Activated B cell treated with CpG ODN at 0.5 μM for 24 hours (primary cell): ENCODE results near the gene CALU. TPM values are rescaled to one million over a fixed set of nuclear protein-coding genes. Genes with fewer than 3 reads are reported as not detected.

Source experiments
- ATAC-seq: fragments of 200-7000 bp; cut with Tn5 transposase; one replicate; pipeline ENCODE4 v1.10.0; 2021; ENCODE audit warnings: low read depth, mild to moderate bottlenecking, moderate library complexity
- CTCF ChIA-PET: fragments of 350-600 bp; sonication (Branson Sonifier 250); formaldehyde crosslinking; loops from one replicate; lab custom pipeline; 2021; ENCODE audit warnings: antibody characterized with exemption; lab: Charles Lee
- POLR2A ChIA-PET: fragments of 350-600 bp; sonication (Branson Sonifier 250); formaldehyde crosslinking; loops from one replicate; lab custom pipeline; 2021; ENCODE audit warnings: antibody characterized with exemption; lab: Charles Lee
- DNase-seq: peaks from one replicate; pipeline ENCODE4 v3.0.0; 2022
- H3K27ac Mint-ChIP-seq: one replicate; pipeline ENCODE4 v1.8.0; 2020; ENCODE audit warnings: mixed read lengths
- H3K27me3 Mint-ChIP-seq: one replicate; pipeline ENCODE4 v1.8.0; 2021; ENCODE audit warnings: mixed read lengths
- H3K36me3 Mint-ChIP-seq: one replicate; pipeline ENCODE4 v1.8.0; 2021; ENCODE audit warnings: low read depth, mixed read lengths
- H3K4me1 Mint-ChIP-seq: one replicate; pipeline ENCODE4 v1.8.0; 2021; ENCODE audit warnings: mixed read lengths
- H3K4me3 Mint-ChIP-seq: one replicate; pipeline ENCODE4 v1.8.0; 2020; ENCODE audit warnings: mild to moderate bottlenecking, mixed read lengths
- H3K9me3 Mint-ChIP-seq: one replicate; pipeline ENCODE4 v1.8.0; 2020; ENCODE audit warnings: mixed read lengths
- intact Hi-C: fragments of 100-400 bp; cut with micrococcal nuclease; formaldehyde crosslinking; loops from one replicate; pipeline ENCODE4 v1.15.1; 2024
- total RNA-seq: library from RNA; stranded (reverse); gene quantifications from 2 replicates; pipeline ENCODE4 v1.2.3, GENCODE V29; 2022
- TF ChIP-seq, protein P1 (sequence below): fragments of 200-600 bp; IDR thresholded peaks from one replicate; pipeline ENCODE4 v1.8.0; 2022; ENCODE audit warnings: antibody characterized with exemption, mild to moderate bottlenecking

The CALU gene
- total RNA-seq, 1 donor from 2014 or later: 15.4 TPM

GRCh38 chr7:128775744-128776474 is 36.8 kb downstream of the CALU start, which contains the start of gene OPN1SW:
Gene OPN1SW (minus strand): TSS chr7:128775794. CDS start chr7:128775781, 13 bp downstream.
- peaks cover 26% of the 10 kb centered on the region for H3K36me3 Mint-ChIP-seq
- H3K4me3 Mint-ChIP-seq: no peak within 1 kb of the TSS
- ChIA-PET POLR2A (no interaction called here), CTCF (no interaction called here)
- no peaks in the 10 kb centered on the region for H3K27me3 Mint-ChIP-seq
- peaks cover 8% of the 10 kb centered on the region for H3K9me3 Mint-ChIP-seq
- H3K27ac Mint-ChIP-seq: no peak within 1 kb of the TSS
- H3K4me1 Mint-ChIP-seq: no peaks in the 10 kb centered on the region
- no peak for ATAC-seq
- TF ChIP-seq, protein P1, sequence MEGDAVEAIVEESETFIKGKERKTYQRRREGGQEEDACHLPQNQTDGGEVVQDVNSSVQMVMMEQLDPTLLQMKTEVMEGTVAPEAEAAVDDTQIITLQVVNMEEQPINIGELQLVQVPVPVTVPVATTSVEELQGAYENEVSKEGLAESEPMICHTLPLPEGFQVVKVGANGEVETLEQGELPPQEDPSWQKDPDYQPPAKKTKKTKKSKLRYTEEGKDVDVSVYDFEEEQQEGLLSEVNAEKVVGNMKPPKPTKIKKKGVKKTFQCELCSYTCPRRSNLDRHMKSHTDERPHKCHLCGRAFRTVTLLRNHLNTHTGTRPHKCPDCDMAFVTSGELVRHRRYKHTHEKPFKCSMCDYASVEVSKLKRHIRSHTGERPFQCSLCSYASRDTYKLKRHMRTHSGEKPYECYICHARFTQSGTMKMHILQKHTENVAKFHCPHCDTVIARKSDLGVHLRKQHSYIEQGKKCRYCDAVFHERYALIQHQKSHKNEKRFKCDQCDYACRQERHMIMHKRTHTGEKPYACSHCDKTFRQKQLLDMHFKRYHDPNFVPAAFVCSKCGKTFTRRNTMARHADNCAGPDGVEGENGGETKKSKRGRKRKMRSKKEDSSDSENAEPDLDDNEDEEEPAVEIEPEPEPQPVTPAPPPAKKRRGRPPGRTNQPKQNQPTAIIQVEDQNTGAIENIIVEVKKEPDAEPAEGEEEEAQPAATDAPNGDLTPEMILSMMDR: no peak
- DNase-seq: no peak
- intact Hi-C loops: no loop called here

GRCh38 chr7:128777156-128778123 is 38.3 kb downstream of the CALU start:
- DNase-seq: no peak
- Mint-ChIP-seq H3K9me3 (peaks cover 8% of the 10 kb centered on the region), H3K36me3 (peaks cover 11% of the 10 kb centered on the region), H3K4me1 (no peaks in the 10 kb centered on the region), H3K4me3 (no peak overlapping the region), H3K27ac (no peak overlapping the region), H3K27me3 (no peaks in the 10 kb centered on the region)
- TF ChIP-seq, protein P1: no peak
- intact Hi-C loops: no loop called here
- ChIA-PET CTCF (no interaction called here), POLR2A (no interaction called here)
- ATAC-seq: no peak

GRCh38 chr7:128778946-128779345 is 39.8 kb downstream of the CALU start:
- CTCF ChIA-PET: no interaction called here
- Mint-ChIP-seq H3K4me3 (no peak overlapping the region), H3K4me1 (no peaks in the 10 kb centered on the region), H3K9me3 (peaks cover 8% of the 10 kb centered on the region), H3K27me3 (no peaks in the 10 kb centered on the region), H3K27ac (no peak overlapping the region), H3K36me3 (peaks cover 2% of the 10 kb centered on the region)
- POLR2A ChIA-PET: interaction anchor here (1.0 kb wide), 1 partner anchor 12 kb away, joined by 3 read pairs; the partner anchor contains the start of gene CCDC136
- DNase-seq: no peak
- intact Hi-C loops: no loop called here
- ATAC-seq: no peak
- TF ChIP-seq, protein P1: no peak

GRCh38 chr7:128781126-128781525 is 42.0 kb downstream of the CALU start:
- intact Hi-C loops: no loop called here
- no peak for ATAC-seq
- Mint-ChIP-seq H3K27me3 (no peaks in the 10 kb centered on the region), H3K4me1 (no peaks in the 10 kb centered on the region), H3K36me3 (no peaks in the 10 kb centered on the region), H3K4me3 (no peak overlapping the region), H3K9me3 (peaks cover 8% of the 10 kb centered on the region), H3K27ac (no peak overlapping the region)
- POLR2A ChIA-PET: no interaction called here
- DNase-seq: no peak
- CTCF ChIA-PET: no interaction called here
- TF ChIP-seq, protein P1: no peak

DNA sequence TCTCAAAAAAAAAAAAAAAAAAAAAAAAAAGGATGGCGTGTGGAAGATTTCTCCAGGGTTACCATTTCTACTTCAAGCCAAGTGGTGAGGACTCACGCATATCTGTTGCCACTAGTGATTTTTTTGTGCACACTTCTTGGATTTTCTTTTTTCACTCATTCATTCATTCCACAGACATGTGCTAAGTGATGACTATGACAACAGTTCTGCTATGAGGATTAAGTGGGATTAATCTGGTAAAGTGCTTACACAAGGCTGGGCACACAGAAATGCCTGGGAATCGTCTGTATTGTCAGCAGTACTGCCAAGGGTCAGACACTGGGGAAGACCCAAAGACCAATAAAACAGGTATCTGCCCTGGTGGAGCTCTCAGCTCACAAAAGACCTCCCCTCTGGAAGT is 42.7 kb downstream of the CALU start:
- ATAC-seq (no peak), DNase-seq (no peak)
- H3K36me3 Mint-ChIP-seq: no peaks in the 10 kb centered on the region
- H3K27me3 Mint-ChIP-seq: no peaks in the 10 kb centered on the region
- intact Hi-C loops: no loop called here
- TF ChIP-seq, protein P1: no peak
- ChIA-PET CTCF (no interaction called here), POLR2A (no interaction called here)
- H3K9me3 Mint-ChIP-seq: peaks cover 8% of the 10 kb centered on the region
- H3K4me1 Mint-ChIP-seq: no peaks in the 10 kb centered on the region
- no peak overlapping the region for H3K27ac Mint-ChIP-seq
- H3K4me3 Mint-ChIP-seq: no peak overlapping the region
